Activated CD8-positive, alpha-beta T cell treated with anti-CD3 and anti-CD28 coated beads for 36 hours (primary cell): ENCODE results near the gene CAPN5. TPM values are rescaled to one million over a fixed set of nuclear protein-coding genes. Genes with fewer than 3 reads are reported as not detected.

ENCODE experiments used
- ATAC-seq: fragments of 200-7000 bp; cut with Tn5 transposase; one replicate; pipeline ENCODE4 v1.10.0; 2021; ENCODE audit warnings: mild to moderate bottlenecking, moderate library complexity
- CTCF ChIA-PET: fragments of 350-600 bp; sonication (Branson Sonifier 250); formaldehyde crosslinking; loops from one replicate; lab custom pipeline; 2021; ENCODE audit warnings: antibody characterized with exemption; lab: Charles Lee
- POLR2A ChIA-PET: fragments of 350-600 bp; sonication (Branson Sonifier 250); formaldehyde crosslinking; loops from one replicate; lab custom pipeline; 2021; ENCODE audit warnings: antibody characterized with exemption; lab: Charles Lee
- DNase-seq: peaks from one replicate; pipeline ENCODE4 v3.0.0-alpha.2; 2020
- H3K27ac Mint-ChIP-seq: one replicate; pipeline ENCODE4 v1.8.0; 2021; ENCODE audit warnings: mild to moderate bottlenecking, mixed read lengths
- H3K27me3 Mint-ChIP-seq: one replicate; pipeline ENCODE4 v1.8.0; 2021; ENCODE audit warnings: mixed read lengths
- H3K36me3 Mint-ChIP-seq: one replicate; pipeline ENCODE4 v1.8.0; 2021; ENCODE audit warnings: low read depth, mixed read lengths
- H3K4me1 Mint-ChIP-seq: one replicate; pipeline ENCODE4 v1.8.0; 2021; ENCODE audit warnings: low read depth, mixed read lengths
- H3K4me3 Mint-ChIP-seq: one replicate; pipeline ENCODE4 v1.8.0; 2021; ENCODE audit warnings: mild to moderate bottlenecking, moderate library complexity, mixed read lengths
- H3K9me3 Mint-ChIP-seq: one replicate; pipeline ENCODE4 v1.8.0; 2021; ENCODE audit warnings: mixed read lengths
- intact Hi-C: fragments of 100-400 bp; cut with micrococcal nuclease; formaldehyde crosslinking; loops from one replicate; pipeline ENCODE4 v1.10.0; 2022
- total RNA-seq, 2 experiments: library from RNA; stranded (reverse); gene quantifications; one replicate each; pipeline ENCODE4 v1.2.3, GENCODE V29; 2021
- TF ChIP-seq, protein P1 (sequence below): fragments of 200-600 bp; IDR thresholded peaks from one replicate; pipeline ENCODE4 v1.8.0; 2022; ENCODE audit warnings: antibody characterized with exemption, mild to moderate bottlenecking

The CAPN5 gene
- total RNA-seq, 2 experiments from 2014 or later, result 1.6 to 2.2 TPM

DNA sequence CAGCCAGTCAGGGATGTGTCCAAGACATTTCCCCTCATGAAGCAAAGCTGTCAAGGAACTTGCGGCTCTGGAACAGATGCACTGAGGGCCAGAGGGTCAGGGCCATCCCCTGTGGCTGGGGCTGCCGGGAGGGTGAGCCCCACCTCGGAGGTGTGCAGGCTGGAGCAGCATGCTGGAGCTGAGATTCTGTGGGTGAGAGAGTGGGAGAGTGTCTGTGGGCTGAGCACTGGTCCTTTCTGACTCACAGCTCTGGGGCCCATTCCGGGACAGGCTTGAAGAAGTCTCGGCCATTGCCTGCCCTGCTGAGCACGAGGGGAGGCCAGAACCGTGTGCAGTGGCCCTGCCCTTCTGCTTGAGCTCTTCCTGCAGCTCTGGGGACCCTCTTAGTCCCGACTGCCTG, 38.0 kb downstream of the CAPN5 start:
- H3K36me3 Mint-ChIP-seq, result no peaks in the 10 kb centered on the region
- no peak overlapping the region for H3K4me3 Mint-ChIP-seq
- no peaks in the 10 kb centered on the region for H3K4me1 Mint-ChIP-seq
- POLR2A ChIA-PET, result interaction anchor here (0.5 to 0.6 kb wide), 2 partner anchors 42 to 69 kb away, joined by 3 read pairs; no protein-coding TSS in a partner anchor
- H3K27me3 Mint-ChIP-seq, result no peaks in the 10 kb centered on the region
- TF ChIP-seq, protein P1, sequence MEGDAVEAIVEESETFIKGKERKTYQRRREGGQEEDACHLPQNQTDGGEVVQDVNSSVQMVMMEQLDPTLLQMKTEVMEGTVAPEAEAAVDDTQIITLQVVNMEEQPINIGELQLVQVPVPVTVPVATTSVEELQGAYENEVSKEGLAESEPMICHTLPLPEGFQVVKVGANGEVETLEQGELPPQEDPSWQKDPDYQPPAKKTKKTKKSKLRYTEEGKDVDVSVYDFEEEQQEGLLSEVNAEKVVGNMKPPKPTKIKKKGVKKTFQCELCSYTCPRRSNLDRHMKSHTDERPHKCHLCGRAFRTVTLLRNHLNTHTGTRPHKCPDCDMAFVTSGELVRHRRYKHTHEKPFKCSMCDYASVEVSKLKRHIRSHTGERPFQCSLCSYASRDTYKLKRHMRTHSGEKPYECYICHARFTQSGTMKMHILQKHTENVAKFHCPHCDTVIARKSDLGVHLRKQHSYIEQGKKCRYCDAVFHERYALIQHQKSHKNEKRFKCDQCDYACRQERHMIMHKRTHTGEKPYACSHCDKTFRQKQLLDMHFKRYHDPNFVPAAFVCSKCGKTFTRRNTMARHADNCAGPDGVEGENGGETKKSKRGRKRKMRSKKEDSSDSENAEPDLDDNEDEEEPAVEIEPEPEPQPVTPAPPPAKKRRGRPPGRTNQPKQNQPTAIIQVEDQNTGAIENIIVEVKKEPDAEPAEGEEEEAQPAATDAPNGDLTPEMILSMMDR, result no peak
- DNase-seq, result no peak
- CTCF ChIA-PET, result interaction anchor here (1.3 kb wide), 1 partner anchor 13 kb away, joined by 9 read pairs; no protein-coding TSS in a partner anchor
- ATAC-seq, result no peak
- no peak overlapping the region for H3K27ac Mint-ChIP-seq
- H3K9me3 Mint-ChIP-seq, result no peaks in the 10 kb centered on the region
- intact Hi-C loops, result no loop called here

DNA sequence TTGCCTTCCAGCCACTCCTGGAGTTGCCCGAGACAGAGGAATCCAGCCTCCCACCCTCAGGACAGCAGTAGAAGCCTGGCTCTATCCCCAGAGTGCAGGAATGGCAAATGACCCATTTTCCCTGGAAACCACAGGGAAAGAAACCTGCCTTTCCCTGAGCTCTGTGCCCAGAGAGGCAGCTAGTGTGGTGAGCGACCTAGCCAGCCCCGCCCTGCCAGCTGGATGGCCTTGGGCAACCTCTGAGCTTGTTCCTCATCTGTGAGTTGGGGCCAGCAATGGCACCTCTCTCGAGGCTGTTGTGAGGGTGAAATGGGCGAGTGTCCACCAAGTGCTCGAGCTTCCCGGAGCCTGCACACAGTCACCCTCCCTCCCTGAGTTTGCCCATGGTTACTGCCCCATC, 39.5 kb downstream of the CAPN5 start:
- ATAC-seq, result no peak

DNA sequence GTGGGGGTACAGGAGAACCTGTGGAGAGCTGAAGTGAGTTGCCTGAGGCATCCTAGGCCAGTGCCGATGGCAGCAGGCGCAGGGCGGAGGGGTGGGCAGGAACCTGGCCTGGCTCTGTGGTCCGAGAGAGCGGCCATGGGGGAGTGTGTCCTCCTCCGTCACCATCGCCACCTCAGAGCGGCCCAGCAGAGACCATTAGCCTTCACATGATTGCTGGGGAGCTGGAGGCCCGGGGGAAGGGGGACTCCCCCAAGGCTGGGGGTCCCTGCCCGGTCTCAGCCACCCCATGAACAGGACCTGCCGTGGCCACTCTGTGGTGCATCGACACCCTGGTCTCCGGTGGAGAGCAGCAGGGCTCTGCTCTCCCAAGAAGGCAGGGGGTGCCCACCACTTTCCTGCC, 40.0 kb downstream of the CAPN5 start:
- TF ChIP-seq, protein P1, result no peak
- no peak for DNase-seq
- no peaks in the 10 kb centered on the region for H3K36me3 Mint-ChIP-seq
- H3K4me3 Mint-ChIP-seq, result no peak overlapping the region
- no peaks in the 10 kb centered on the region for H3K4me1 Mint-ChIP-seq
- H3K27me3 Mint-ChIP-seq, result no peaks in the 10 kb centered on the region
- H3K9me3 Mint-ChIP-seq, result no peaks in the 10 kb centered on the region
- H3K27ac Mint-ChIP-seq, result no peak overlapping the region
- intact Hi-C loops, result no loop called here
- ChIA-PET CTCF (interaction anchor here (1.2 kb wide), 2 partner anchors 10 to 20 kb away, joined by 4 read pairs; no protein-coding TSS in a partner anchor), POLR2A (interaction anchor here (0.9 kb wide), 1 partner anchor 12 kb away, joined by 3 read pairs; no protein-coding TSS in a partner anchor)
- ATAC-seq, result no peak

More for the DNA sequence above, 39.5 kb downstream of the CAPN5 start:
- no peaks in the 10 kb centered on the region for H3K36me3 Mint-ChIP-seq
- H3K27ac Mint-ChIP-seq, result no peak overlapping the region
- TF ChIP-seq, protein P1, result no peak
- no peak for DNase-seq
- CTCF ChIA-PET, result interaction anchor here (1.2 kb wide), 1 partner anchor 21 kb away, joined by 4 read pairs; no protein-coding TSS in a partner anchor
- intact Hi-C loops, result no loop called here
- H3K4me3 Mint-ChIP-seq, result no peak overlapping the region
- H3K27me3 Mint-ChIP-seq, result no peaks in the 10 kb centered on the region
- no peaks in the 10 kb centered on the region for H3K9me3 Mint-ChIP-seq
- H3K4me1 Mint-ChIP-seq, result no peaks in the 10 kb centered on the region
- POLR2A ChIA-PET, result no interaction called here

DNA sequence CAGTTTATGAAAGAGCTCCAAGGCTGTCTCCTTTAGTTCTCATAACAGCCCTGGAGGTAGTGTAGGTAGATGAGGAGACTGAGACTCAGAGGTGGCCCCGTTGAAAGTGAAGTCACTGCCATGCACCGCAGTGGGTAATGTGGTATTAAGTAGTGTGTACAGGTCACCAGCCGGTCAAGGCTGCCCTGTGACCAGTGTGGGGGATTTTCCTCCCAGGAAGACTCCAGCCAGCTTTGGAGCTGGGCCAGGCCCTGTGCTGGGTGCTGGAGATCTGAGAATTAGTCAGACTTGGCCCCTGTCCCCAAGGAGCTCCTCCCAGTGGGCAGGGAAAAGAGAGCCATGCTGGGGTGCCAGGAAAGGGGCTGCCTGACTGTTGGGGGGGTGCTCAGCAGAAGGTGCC, 41.2 kb downstream of the CAPN5 start:
- no peaks in the 10 kb centered on the region for H3K27me3 Mint-ChIP-seq
- H3K27ac Mint-ChIP-seq, result no peak overlapping the region
- H3K36me3 Mint-ChIP-seq, result no peaks in the 10 kb centered on the region
- H3K9me3 Mint-ChIP-seq, result no peaks in the 10 kb centered on the region
- ATAC-seq (no peak), DNase-seq (no peak)
- ChIA-PET POLR2A (no interaction called here), CTCF (interaction anchor here (1.0 to 1.4 kb wide), 3 partner anchors 9 to 61 kb away, joined by 4 read pairs; partner anchors contain the start of gene MYO7A)
- H3K4me1 Mint-ChIP-seq, result no peaks in the 10 kb centered on the region
- TF ChIP-seq, protein P1, result no peak
- intact Hi-C loops, result no loop called here
- H3K4me3 Mint-ChIP-seq, result no peak overlapping the region

DNA sequence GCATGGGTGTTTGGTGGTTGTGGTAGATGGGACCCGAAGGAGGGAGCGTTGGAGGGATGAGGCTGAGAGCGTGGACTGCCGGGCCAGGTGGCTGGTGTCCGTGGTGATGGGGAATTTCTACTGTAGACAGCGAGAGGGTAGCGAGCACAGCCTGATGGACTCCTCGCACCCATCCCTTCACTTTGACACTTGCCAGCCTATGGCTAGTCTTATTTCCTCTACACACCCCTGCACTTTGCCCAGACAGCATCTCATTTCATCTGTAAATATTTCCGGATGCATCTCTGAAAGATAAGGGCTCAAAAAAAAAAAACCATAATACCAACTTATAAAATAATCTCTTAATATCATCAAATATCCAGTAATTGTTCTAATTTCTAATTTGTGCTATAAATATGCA, 41.7 kb downstream of the CAPN5 start:
- H3K4me1 Mint-ChIP-seq, result no peaks in the 10 kb centered on the region
- H3K4me3 Mint-ChIP-seq, result no peak overlapping the region
- TF ChIP-seq, protein P1, result no peak
- no peaks in the 10 kb centered on the region for H3K27me3 Mint-ChIP-seq
- H3K36me3 Mint-ChIP-seq, result no peaks in the 10 kb centered on the region
- no peak overlapping the region for H3K27ac Mint-ChIP-seq
- ChIA-PET POLR2A (no interaction called here), CTCF (interaction anchor here (1.4 kb wide), 1 partner anchor 61 kb away, joined by 4 read pairs; no protein-coding TSS in a partner anchor)
- no peak for DNase-seq
- intact Hi-C loops, result no loop called here
- ATAC-seq, result no peak
- H3K9me3 Mint-ChIP-seq, result no peaks in the 10 kb centered on the region
